ENCODE data around the gene CDH13. TPM values are rescaled to one million over a fixed set of nuclear protein-coding genes. Genes with fewer than 3 reads are reported as not detected.
A peak's percentile ranks its signal among the peaks of the same experiment; 100 is the strongest.

The CDH13 gene
- total RNA-seq, 4 donors from 2014 or later, result 5.8 to 36.7 (median 20.4) TPM

- intact Hi-C loops (cut with DNase I; ENCODE audit: low total_unique reads) (no loop called here), in situ Hi-C loops (cut with MboI; ENCODE audit: low sequenced_read_pairs in 4 of 4) (no loop called here)
- TF ChIP-seq, protein P1, sequence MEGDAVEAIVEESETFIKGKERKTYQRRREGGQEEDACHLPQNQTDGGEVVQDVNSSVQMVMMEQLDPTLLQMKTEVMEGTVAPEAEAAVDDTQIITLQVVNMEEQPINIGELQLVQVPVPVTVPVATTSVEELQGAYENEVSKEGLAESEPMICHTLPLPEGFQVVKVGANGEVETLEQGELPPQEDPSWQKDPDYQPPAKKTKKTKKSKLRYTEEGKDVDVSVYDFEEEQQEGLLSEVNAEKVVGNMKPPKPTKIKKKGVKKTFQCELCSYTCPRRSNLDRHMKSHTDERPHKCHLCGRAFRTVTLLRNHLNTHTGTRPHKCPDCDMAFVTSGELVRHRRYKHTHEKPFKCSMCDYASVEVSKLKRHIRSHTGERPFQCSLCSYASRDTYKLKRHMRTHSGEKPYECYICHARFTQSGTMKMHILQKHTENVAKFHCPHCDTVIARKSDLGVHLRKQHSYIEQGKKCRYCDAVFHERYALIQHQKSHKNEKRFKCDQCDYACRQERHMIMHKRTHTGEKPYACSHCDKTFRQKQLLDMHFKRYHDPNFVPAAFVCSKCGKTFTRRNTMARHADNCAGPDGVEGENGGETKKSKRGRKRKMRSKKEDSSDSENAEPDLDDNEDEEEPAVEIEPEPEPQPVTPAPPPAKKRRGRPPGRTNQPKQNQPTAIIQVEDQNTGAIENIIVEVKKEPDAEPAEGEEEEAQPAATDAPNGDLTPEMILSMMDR (IDR thresholded peaks at IDR 0.05 in 4 of 5, conservative IDR thresholded peaks at IDR 0.05 in 1 of 5), result no peak
- TF ChIP-seq POLR2A (IDR thresholded peaks at IDR 0.05), result no peak
- DNase-seq (no peak), ATAC-seq (no peak)
- H3K27me3 ChIP-seq, result no peaks in the 10 kb centered on the region
- no peaks in the 10 kb centered on the region for H3K36me3 ChIP-seq
- H3K4me1 ChIP-seq, result no peaks in the 10 kb centered on the region
- H3K4me3 ChIP-seq, result no peak overlapping the region
- no peak overlapping the region for H3K27ac ChIP-seq
- H3K9me3 ChIP-seq, result no peaks in the 10 kb centered on the region
Observed at GRCh38 chr16:83134638-83135037, 507.9 kb downstream of the CDH13 start.

DNA sequence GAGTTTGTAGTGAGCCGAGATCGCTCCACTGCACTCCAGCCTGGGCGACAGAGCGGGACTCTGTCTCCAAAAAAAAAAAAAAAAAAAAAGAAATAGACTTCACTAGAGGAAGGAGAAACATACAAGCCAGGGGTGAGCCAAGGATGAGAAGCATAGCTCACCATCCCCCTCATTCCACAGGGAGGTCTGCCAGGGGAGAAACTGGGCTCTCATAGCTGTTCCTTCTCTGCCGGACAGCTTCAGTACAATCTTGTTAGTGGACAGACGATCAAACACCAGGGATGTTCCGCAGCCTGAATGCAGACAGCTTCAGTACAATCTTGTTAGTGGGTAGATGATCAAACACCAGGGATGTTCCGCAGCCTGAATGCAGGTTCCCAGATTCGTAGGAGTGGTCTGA, 509.6 kb downstream of the CDH13 start:
- in situ Hi-C loops (cut with MboI; ENCODE audit: low sequenced_read_pairs in 4 of 4) (no loop called here), intact Hi-C loops (cut with DNase I; ENCODE audit: low total_unique reads) (no loop called here)
- no peaks in the 10 kb centered on the region for H3K36me3 ChIP-seq
- H3K4me1 ChIP-seq, result no peaks in the 10 kb centered on the region
- DNase-seq, result no peak
- ATAC-seq, result no peak
- H3K4me3 ChIP-seq, result no peak overlapping the region
- H3K27me3 ChIP-seq, result no peaks in the 10 kb centered on the region
- no peak for TF ChIP-seq POLR2A (IDR thresholded peaks at IDR 0.05)
- H3K9me3 ChIP-seq, result no peaks in the 10 kb centered on the region
- no peak overlapping the region for H3K27ac ChIP-seq

- ATAC-seq (no peak), DNase-seq (no peak)
- Histone ChIP-seq H3K27ac (no peak overlapping the region), H3K27me3 (no peaks in the 10 kb centered on the region), H3K4me1 (no peaks in the 10 kb centered on the region), H3K4me3 (peak overlapping the region in 2 of 4 donors; percentile 8 to 35), H3K36me3 (no peaks in the 10 kb centered on the region), H3K9me3 (no peaks in the 10 kb centered on the region)
- in situ Hi-C loops (cut with MboI; ENCODE audit: low sequenced_read_pairs in 4 of 4), result no loop called here
- intact Hi-C loops (cut with DNase I; ENCODE audit: low total_unique reads), result no loop called here
- TF ChIP-seq, protein P1 (IDR thresholded peaks at IDR 0.05 in 4 of 5, conservative IDR thresholded peaks at IDR 0.05 in 1 of 5), result no peak
- TF ChIP-seq POLR2A (IDR thresholded peaks at IDR 0.05), result no peak
Observed at GRCh38 chr16:83136924-83137323, 510.2 kb downstream of the CDH13 start.

- TF ChIP-seq, protein P1 (IDR thresholded peaks at IDR 0.05 in 4 of 5, conservative IDR thresholded peaks at IDR 0.05 in 1 of 5), result no peak
- TF ChIP-seq POLR2A (IDR thresholded peaks at IDR 0.05), result no peak
- peak in 1 of 2 donors; percentile 23 for ATAC-seq
- peak overlapping the region in 3 of 4 donors; percentile 8 to 35 (median 18) for H3K4me3 ChIP-seq
- H3K4me1 ChIP-seq, result no peaks in the 10 kb centered on the region
- no peaks in the 10 kb centered on the region for H3K9me3 ChIP-seq
- H3K27ac ChIP-seq, result no peak overlapping the region
- intact Hi-C loops (cut with DNase I; ENCODE audit: low total_unique reads), result no loop called here
- no peaks in the 10 kb centered on the region for H3K36me3 ChIP-seq
- no peak for DNase-seq
- H3K27me3 ChIP-seq, result no peaks in the 10 kb centered on the region
- in situ Hi-C loops (cut with MboI; ENCODE audit: low sequenced_read_pairs in 4 of 4), result no loop called here
Observed at GRCh38 chr16:83137326-83137781, 510.6 kb downstream of the CDH13 start.

- intact Hi-C loops (cut with DNase I; ENCODE audit: low total_unique reads) (no loop called here), in situ Hi-C loops (cut with MboI; ENCODE audit: low sequenced_read_pairs in 4 of 4) (no loop called here)
- ATAC-seq, result no peak
- no peaks in the 10 kb centered on the region for H3K4me1 ChIP-seq
- TF ChIP-seq POLR2A (IDR thresholded peaks at IDR 0.05), result no peak
- TF ChIP-seq, protein P1 (IDR thresholded peaks at IDR 0.05 in 4 of 5, conservative IDR thresholded peaks at IDR 0.05 in 1 of 5), result no peak
- H3K27me3 ChIP-seq, result no peaks in the 10 kb centered on the region
- H3K36me3 ChIP-seq, result no peaks in the 10 kb centered on the region
- H3K27ac ChIP-seq, result no peak overlapping the region
- no peaks in the 10 kb centered on the region for H3K9me3 ChIP-seq
- no peak for DNase-seq
- peak overlapping the region in 2 of 4 donors; percentile 8 to 18 for H3K4me3 ChIP-seq
Observed at GRCh38 chr16:83137894-83138293, 511.1 kb downstream of the CDH13 start.
